NCI-H82 (cell line): Measurements from ENCODE around the gene LMLN.
"Not testable (repeated sequence)": the region's sequence is repeated elsewhere in the genome, so short reads cannot be mapped to it uniquely, and the experiment has no call there.

ENCODE experiments used
- DNase-seq: peaks from one replicate; lab custom pipeline; 2025; lab: John Stamatoyannopoulos, UW

LMLN gene

GRCh38 chr3:197956626-197956988 lies 3.4 kb upstream of the LMLN start:
- DNase-seq: peak; percentile 56

- peak; percentile 51 for DNase-seq
Measured at GRCh38 chr3:197957790-197958133, 2.3 kb upstream of the LMLN start.

- peak; percentile 46 for DNase-seq
Measured at GRCh38 chr3:197958346-197958745, 1.7 kb upstream of the LMLN start.

GRCh38 chr3:197958848-197959247 lies 1.2 kb upstream of the LMLN start:
- DNase-seq: not testable (repeated sequence)

- no peak for DNase-seq
Measured at GRCh38 chr3:197959500-197959890, 522 bp upstream of the LMLN start.

- DNase-seq: no peak
Measured at GRCh38 chr3:197960694-197961581, 921 bp downstream of the LMLN start.

GRCh38 chr3:197961582-197961945 lies 1.5 kb downstream of the LMLN start:
- DNase-seq: no peak

- DNase-seq: no peak
Measured at GRCh38 chr3:197963019-197963637, 3.1 kb downstream of the LMLN start.

- peak; percentile 37 for DNase-seq
Measured at GRCh38 chr3:197967337-197967989, 7.4 kb downstream of the LMLN start.

GRCh38 chr3:197970588-197970987 lies 10.6 kb downstream of the LMLN start:
- DNase-seq: no peak

- no peak for DNase-seq
Measured at GRCh38 chr3:197974016-197974415, 14.0 kb downstream of the LMLN start.

GRCh38 chr3:197975311-197975710 lies 15.3 kb downstream of the LMLN start:
- DNase-seq: no peak

- no peak for DNase-seq
Measured at GRCh38 chr3:197983076-197983475, 23.1 kb downstream of the LMLN start.

- no peak for DNase-seq
Measured at GRCh38 chr3:197989651-197990050, 29.6 kb downstream of the LMLN start.

- no peak for DNase-seq
Measured at GRCh38 chr3:197994736-197995135, 34.7 kb downstream of the LMLN start.

- no peak for DNase-seq
Measured at GRCh38 chr3:197996855-197997254, 36.8 kb downstream of the LMLN start.

- no peak for DNase-seq
Measured at GRCh38 chr3:197997936-197998335, 37.9 kb downstream of the LMLN start.

GRCh38 chr3:198017090-198017489 lies 57.1 kb downstream of the LMLN start:
- no peak for DNase-seq

- no peak for DNase-seq
Measured at GRCh38 chr3:198018416-198018815, 58.4 kb downstream of the LMLN start.

- DNase-seq: no peak
Measured at GRCh38 chr3:198019115-198019514, 59.1 kb downstream of the LMLN start.

- no peak for DNase-seq
Measured at GRCh38 chr3:198021320-198021719, 61.3 kb downstream of the LMLN start.

- DNase-seq: no peak
Measured at GRCh38 chr3:198022604-198023003, 62.6 kb downstream of the LMLN start.

GRCh38 chr3:198025644-198026043 lies 65.6 kb downstream of the LMLN start:
- no peak for DNase-seq
